DOHH2 (cell line): Measurements from ENCODE around the gene TANGO2.

Experiments used
- EZH2phosphoT487 ChIP-seq: fragments of 200-600 bp; sonication (generic); IDR thresholded peaks from 2 replicates; pipeline ENCODE4 v1.6.1; 2017; ENCODE audit warnings: borderline replicate concordance, mild to moderate bottlenecking, antibody characterized with exemption, low read length, moderate library complexity, mixed read lengths
- TF ChIP-seq, protein P1 (sequence below): fragments of 200-600 bp; sonication (generic); IDR thresholded peaks from one replicate; pipeline ENCODE4 v1.5.1; 2014; ENCODE audit warnings: antibody characterized with exemption, mild to moderate bottlenecking, low read depth, low read length; ENCODE audit not compliant: poor library complexity, severe bottlenecking

DNA sequence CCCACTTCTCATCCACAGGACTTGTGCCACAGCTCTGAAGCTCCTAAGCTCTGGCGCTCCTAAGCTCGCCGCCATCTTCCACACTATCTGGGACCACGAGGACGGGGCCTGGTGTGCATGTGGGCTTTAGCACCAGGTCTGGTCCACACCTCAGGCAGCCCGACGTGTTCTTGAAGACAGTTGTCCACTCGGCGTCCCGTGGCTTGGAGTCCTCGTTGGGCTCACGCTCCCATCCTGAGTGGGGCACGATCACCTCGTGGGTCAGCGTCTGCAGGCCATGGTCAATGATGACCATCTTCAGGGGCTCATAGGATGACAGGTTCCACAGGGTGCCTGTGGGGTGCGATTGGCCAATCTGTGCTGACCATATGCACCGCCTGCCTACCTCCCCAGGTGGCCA, 42.2 kb upstream of the TANGO2 start:
- TF ChIP-seq, protein P1, sequence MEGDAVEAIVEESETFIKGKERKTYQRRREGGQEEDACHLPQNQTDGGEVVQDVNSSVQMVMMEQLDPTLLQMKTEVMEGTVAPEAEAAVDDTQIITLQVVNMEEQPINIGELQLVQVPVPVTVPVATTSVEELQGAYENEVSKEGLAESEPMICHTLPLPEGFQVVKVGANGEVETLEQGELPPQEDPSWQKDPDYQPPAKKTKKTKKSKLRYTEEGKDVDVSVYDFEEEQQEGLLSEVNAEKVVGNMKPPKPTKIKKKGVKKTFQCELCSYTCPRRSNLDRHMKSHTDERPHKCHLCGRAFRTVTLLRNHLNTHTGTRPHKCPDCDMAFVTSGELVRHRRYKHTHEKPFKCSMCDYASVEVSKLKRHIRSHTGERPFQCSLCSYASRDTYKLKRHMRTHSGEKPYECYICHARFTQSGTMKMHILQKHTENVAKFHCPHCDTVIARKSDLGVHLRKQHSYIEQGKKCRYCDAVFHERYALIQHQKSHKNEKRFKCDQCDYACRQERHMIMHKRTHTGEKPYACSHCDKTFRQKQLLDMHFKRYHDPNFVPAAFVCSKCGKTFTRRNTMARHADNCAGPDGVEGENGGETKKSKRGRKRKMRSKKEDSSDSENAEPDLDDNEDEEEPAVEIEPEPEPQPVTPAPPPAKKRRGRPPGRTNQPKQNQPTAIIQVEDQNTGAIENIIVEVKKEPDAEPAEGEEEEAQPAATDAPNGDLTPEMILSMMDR = no peak
- TF ChIP-seq EZH2phosphoT487 = no peak
